Choroid plexus epithelial cell (primary cell): ENCODE results near the gene RAB10.

Experiments used
- DNase-seq: peaks from one replicate; pipeline ENCODE4 v3.0.0-alpha.2; 2010; ENCODE audit warnings: low read depth
- H3K4me3 ChIP-seq: 2 replicates; pipeline ENCODE4 v1.5.1; 2011; ENCODE audit warnings: low read depth, mild to moderate bottlenecking, control low read depth, low read length, moderate library complexity
- TF ChIP-seq, protein P1 (sequence below): conservative IDR thresholded peaks from 2 replicates; pipeline ENCODE4 v1.5.1; 2011; ENCODE audit warnings: low read depth, mild to moderate bottlenecking, control low read depth, inconsistent platforms, low read length, moderate library complexity

The RAB10 gene

GRCh38 chr2:26048791-26049190, 14.9 kb downstream of the RAB10 start:
- no peak overlapping the region for H3K4me3 ChIP-seq
- TF ChIP-seq, protein P1, sequence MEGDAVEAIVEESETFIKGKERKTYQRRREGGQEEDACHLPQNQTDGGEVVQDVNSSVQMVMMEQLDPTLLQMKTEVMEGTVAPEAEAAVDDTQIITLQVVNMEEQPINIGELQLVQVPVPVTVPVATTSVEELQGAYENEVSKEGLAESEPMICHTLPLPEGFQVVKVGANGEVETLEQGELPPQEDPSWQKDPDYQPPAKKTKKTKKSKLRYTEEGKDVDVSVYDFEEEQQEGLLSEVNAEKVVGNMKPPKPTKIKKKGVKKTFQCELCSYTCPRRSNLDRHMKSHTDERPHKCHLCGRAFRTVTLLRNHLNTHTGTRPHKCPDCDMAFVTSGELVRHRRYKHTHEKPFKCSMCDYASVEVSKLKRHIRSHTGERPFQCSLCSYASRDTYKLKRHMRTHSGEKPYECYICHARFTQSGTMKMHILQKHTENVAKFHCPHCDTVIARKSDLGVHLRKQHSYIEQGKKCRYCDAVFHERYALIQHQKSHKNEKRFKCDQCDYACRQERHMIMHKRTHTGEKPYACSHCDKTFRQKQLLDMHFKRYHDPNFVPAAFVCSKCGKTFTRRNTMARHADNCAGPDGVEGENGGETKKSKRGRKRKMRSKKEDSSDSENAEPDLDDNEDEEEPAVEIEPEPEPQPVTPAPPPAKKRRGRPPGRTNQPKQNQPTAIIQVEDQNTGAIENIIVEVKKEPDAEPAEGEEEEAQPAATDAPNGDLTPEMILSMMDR = no peak
- no peak for DNase-seq

- H3K4me3 ChIP-seq = no peak overlapping the region
- DNase-seq = no peak
- TF ChIP-seq, protein P1 = no peak
These were observed 15.8 kb downstream of the RAB10 start for GRCh38 chr2:26049641-26050040.

- H3K4me3 ChIP-seq = no peak overlapping the region
- DNase-seq = no peak
These were observed 18.9 kb downstream of the RAB10 start for GRCh38 chr2:26052740-26053139.

DNA sequence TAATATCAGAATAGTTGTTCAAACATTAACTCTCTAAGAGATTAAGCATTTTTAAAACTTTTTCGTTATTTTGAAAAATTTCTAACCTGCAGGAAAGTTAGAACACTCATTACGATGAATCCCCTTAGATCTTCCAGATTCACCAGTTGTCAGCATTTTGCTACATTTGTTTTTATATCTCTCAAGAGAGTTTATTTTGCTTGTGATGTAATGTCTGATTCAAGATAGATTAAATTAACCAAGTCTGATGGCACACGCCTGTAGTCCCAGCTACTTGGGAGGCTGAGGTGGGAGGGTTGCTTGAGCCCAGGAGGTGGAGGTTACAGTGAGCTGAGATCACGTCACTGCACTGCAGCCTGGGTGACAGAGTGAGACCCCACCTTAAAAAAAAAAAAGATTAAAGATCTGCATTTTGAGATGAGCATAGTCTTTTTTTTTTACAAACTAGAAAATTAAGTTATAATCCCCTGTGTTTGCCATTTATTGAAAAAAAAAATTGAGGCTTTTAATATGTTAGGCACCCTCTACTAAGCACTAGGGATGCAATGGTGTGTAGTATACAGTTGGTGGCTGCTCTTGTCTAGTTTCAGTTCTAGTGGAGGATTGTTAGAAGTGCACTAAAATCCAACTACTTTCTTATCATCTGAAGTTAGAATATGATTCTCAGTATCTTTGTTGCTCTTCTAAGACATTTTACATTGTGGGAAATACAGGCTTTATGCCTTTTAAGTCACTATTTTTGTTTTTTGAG, 20.9 kb downstream of the RAB10 start:
- TF ChIP-seq, protein P1 = no peak
- H3K4me3 ChIP-seq = no peak overlapping the region
- DNase-seq = no peak

More at GRCh38 chr2:26052740-26053139, 18.9 kb downstream of the RAB10 start:
- TF ChIP-seq, protein P1 = no peak

DNA sequence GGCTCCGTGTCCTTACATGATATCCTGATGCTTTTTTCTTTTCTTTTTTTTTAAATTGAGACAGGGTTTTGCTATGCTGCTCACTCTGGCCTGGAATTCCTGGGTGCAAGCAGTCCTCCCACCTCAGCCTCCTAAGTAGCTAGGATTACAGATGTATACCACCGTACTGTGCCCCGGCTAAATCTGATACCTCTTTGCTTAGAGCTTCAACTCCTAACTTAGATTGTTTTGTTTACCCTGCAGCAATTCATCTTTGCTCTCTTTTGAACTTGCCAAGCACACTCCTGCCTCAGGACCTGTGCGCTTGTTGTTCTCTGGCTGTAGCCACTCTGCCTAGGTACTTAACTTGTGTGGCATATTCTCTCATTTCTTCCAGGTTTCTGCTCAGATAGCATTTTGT, 24.5 kb downstream of the RAB10 start:
- TF ChIP-seq, protein P1 = no peak
- DNase-seq = no peak
- no peak overlapping the region for H3K4me3 ChIP-seq

- TF ChIP-seq, protein P1 = peak; percentile 35
- DNase-seq = peak; percentile 43
- H3K4me3 ChIP-seq = no peak overlapping the region
These were observed 25.7 kb downstream of the RAB10 start for GRCh38 chr2:26059542-26059941.

DNA sequence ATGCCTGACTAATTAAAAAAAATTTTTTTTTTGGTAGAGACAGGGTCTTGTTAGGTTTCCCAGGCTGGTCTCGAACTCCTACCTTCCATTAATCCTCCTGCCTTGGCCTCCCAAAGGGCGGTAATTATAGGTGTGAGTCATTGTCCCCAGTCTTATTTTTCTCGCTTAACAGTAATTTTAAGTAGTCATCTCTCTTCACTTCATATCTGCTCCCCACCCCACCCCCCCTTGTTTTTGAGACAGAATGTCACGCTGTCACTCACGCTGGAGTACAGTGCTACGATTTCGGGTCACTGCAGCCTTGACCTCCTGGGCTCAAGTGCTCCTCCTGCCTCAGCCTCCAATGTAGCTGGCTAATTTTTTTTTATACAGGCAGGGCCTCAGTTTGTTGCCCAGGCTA, 27.7 kb downstream of the RAB10 start:
- no peak for DNase-seq
- no peak overlapping the region for H3K4me3 ChIP-seq
- TF ChIP-seq, protein P1 = no peak
